ENCODE data around the gene DIS3L2.
"Not testable (repeated sequence)": the region's sequence is repeated elsewhere in the genome, so short reads cannot be mapped to it uniquely, and the experiment has no call there.

DNA sequence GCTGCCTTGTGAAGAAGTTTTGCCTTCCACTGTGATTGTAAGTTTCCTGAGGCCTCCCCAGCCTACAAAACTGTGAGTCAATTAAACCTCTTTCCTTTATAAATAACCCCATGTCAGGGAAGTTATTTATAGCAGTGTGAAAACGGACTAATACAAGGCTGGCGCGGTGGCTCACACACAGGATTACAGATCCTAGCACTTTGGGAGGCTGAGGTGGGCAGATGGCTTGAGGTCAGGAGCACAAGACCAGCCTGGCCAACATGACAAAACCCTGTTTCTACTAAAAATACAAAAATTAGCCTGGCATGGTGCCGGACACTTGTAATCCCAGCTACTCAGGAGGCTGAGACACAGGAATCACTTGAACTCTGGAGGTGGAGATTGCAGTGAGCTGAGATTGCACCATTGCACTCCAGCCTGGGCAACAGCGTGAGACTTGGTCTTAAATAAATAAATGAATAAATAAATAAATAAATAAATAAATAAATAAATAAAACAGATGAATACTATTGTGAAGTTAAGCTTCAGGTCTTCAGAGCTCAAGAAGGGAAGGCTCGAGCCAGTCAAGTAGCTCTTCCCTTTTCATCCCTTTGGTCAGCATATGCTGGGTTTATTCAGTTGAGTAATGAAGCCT lies 154.3 kb downstream of the DIS3L2 start:
- TF ChIP-seq FOXM1 (IDR thresholded peaks at IDR 0.05; ENCODE audit: borderline replicate concordance); BHLHE40 (IDR thresholded peaks at IDR 0.05; ENCODE audit: borderline replicate concordance); ELF4 (IDR thresholded peaks at IDR 0.05); FOXK2 (IDR thresholded peaks at IDR 0.05); HDGF (IDR thresholded peaks at IDR 0.05; ENCODE audit: borderline replicate concordance): not testable (repeated sequence)

Measured in HEK293T (cell line).